GM23248 (cell line): ENCODE measurements around the gene CLSTN3.

Source experiments
- EZH2 ChIP-seq: fragments of 200-600 bp; sonication (generic); IDR thresholded peaks from 2 replicates; pipeline ENCODE4 v1.6.1; 2018; ENCODE audit warnings: antibody characterized with exemption, mild to moderate bottlenecking; ENCODE audit not compliant: insufficient read depth, poor library complexity, severe bottlenecking
- EZH2phosphoT487 ChIP-seq: fragments of 200-600 bp; sonication (generic); IDR thresholded peaks from 2 replicates; pipeline ENCODE4 v1.6.1; 2018; ENCODE audit warnings: antibody characterized with exemption, moderate library complexity, mild to moderate bottlenecking, low read depth; ENCODE audit not compliant: insufficient read depth

- TF ChIP-seq EZH2phosphoT487 (no peak), EZH2 (no peak)
Observed at GRCh38 chr12:7205091-7205490, 74.9 kb downstream of the CLSTN3 start.
